ENCODE data around the gene HDAC9.

The HDAC9 gene

GRCh38 chr7:18694484-18694883 is 198.9 kb downstream of the HDAC9 start:
- H3K4me1 ChIP-seq (ENCODE audit: low read depth, poor library complexity, severe bottlenecking), result no peaks in the 10 kb centered on the region
- TF ChIP-seq CTCF (conservative IDR thresholded peaks at IDR 0.05; ENCODE audit: low read depth, low read length), result no peak
- no peak overlapping the region for H3K4me3 ChIP-seq (IDR thresholded peaks at IDR 0.05; ENCODE audit: insufficient read depth, low read depth, low read length)
- H3K27me3 ChIP-seq (ENCODE audit: insufficient read depth, low read depth), result no peaks in the 10 kb centered on the region
- no peak overlapping the region for H2AFZ ChIP-seq (ENCODE audit: low read depth)
- H3K4me2 ChIP-seq, result no peak overlapping the region
- no peaks in the 10 kb centered on the region for H3K36me3 ChIP-seq (ENCODE audit: insufficient read depth)
- H3K79me2 ChIP-seq (ENCODE audit: insufficient read depth, low read depth), result no peaks in the 10 kb centered on the region
- H3K27ac ChIP-seq, result no peak overlapping the region
- H4K20me1 ChIP-seq (ENCODE audit: insufficient read depth), result no peaks in the 10 kb centered on the region
- H3K9ac ChIP-seq, result no peak overlapping the region

GRCh38 chr7:18694911-18695310 is 199.4 kb downstream of the HDAC9 start:
- H3K4me2 ChIP-seq, result no peak overlapping the region
- H4K20me1 ChIP-seq (ENCODE audit: insufficient read depth), result no peaks in the 10 kb centered on the region
- no peak overlapping the region for H3K27ac ChIP-seq
- H3K4me1 ChIP-seq (ENCODE audit: low read depth, poor library complexity, severe bottlenecking), result no peaks in the 10 kb centered on the region
- no peaks in the 10 kb centered on the region for H3K27me3 ChIP-seq (ENCODE audit: insufficient read depth, low read depth)
- no peak overlapping the region for H3K4me3 ChIP-seq (IDR thresholded peaks at IDR 0.05; ENCODE audit: insufficient read depth, low read depth, low read length)
- H3K9ac ChIP-seq, result no peak overlapping the region
- no peaks in the 10 kb centered on the region for H3K79me2 ChIP-seq (ENCODE audit: insufficient read depth, low read depth)
- no peak for TF ChIP-seq CTCF (conservative IDR thresholded peaks at IDR 0.05; ENCODE audit: low read depth, low read length)
- no peak overlapping the region for H2AFZ ChIP-seq (ENCODE audit: low read depth)
- no peaks in the 10 kb centered on the region for H3K36me3 ChIP-seq (ENCODE audit: insufficient read depth)

GRCh38 chr7:18698258-18698734 is 202.7 kb downstream of the HDAC9 start:
- Histone ChIP-seq H3K36me3 (ENCODE audit: insufficient read depth) (no peaks in the 10 kb centered on the region), H3K4me2 (no peak overlapping the region), H4K20me1 (ENCODE audit: insufficient read depth) (no peaks in the 10 kb centered on the region), H3K4me1 (ENCODE audit: low read depth, poor library complexity, severe bottlenecking) (no peaks in the 10 kb centered on the region), H3K4me3 (IDR thresholded peaks at IDR 0.05; ENCODE audit: insufficient read depth, low read depth, low read length) (no peak overlapping the region), H2AFZ (ENCODE audit: low read depth) (no peak overlapping the region), H3K27me3 (ENCODE audit: insufficient read depth, low read depth) (no peaks in the 10 kb centered on the region), H3K27ac (no peak overlapping the region), H3K9ac (no peak overlapping the region), H3K79me2 (ENCODE audit: insufficient read depth, low read depth) (no peaks in the 10 kb centered on the region)
- no peak for TF ChIP-seq CTCF (conservative IDR thresholded peaks at IDR 0.05; ENCODE audit: low read depth, low read length)

GRCh38 chr7:18700147-18700546 is 204.6 kb downstream of the HDAC9 start:
- Histone ChIP-seq H3K27ac (no peak overlapping the region), H3K79me2 (ENCODE audit: insufficient read depth, low read depth) (no peaks in the 10 kb centered on the region), H3K4me2 (no peak overlapping the region), H3K4me1 (ENCODE audit: low read depth, poor library complexity, severe bottlenecking) (no peaks in the 10 kb centered on the region), H2AFZ (ENCODE audit: low read depth) (no peak overlapping the region), H3K4me3 (IDR thresholded peaks at IDR 0.05; ENCODE audit: insufficient read depth, low read depth, low read length) (no peak overlapping the region), H3K36me3 (ENCODE audit: insufficient read depth) (no peaks in the 10 kb centered on the region), H4K20me1 (ENCODE audit: insufficient read depth) (no peaks in the 10 kb centered on the region), H3K27me3 (ENCODE audit: insufficient read depth, low read depth) (no peaks in the 10 kb centered on the region), H3K9ac (no peak overlapping the region)
- TF ChIP-seq CTCF (conservative IDR thresholded peaks at IDR 0.05; ENCODE audit: low read depth, low read length), result peak; percentile 33; the same call in 1 of the 2 replicates
